H1 (cell line): ENCODE results near the gene PYGB. TPM values are rescaled to one million over a fixed set of nuclear protein-coding genes. Genes with fewer than 3 reads are reported as not detected.
A peak's percentile ranks its signal among the peaks of the same experiment; 100 is the strongest.

ENCODE experiments used
- CTCF ChIA-PET: fragments of 300-600 bp; sonication (Branson Sonifier 250); formaldehyde crosslinking; loops from one replicate; lab custom pipeline; 2021; ENCODE audit not compliant: partially characterized antibody; lab: Charles Lee
- POLR2A ChIA-PET: fragments of 300-600 bp; sonication (Branson Sonifier 250); formaldehyde crosslinking; loops from one replicate; lab custom pipeline; 2021; ENCODE audit warnings: inconsistent platforms; ENCODE audit not compliant: partially characterized antibody; lab: Charles Lee
- DNase-seq, 2 experiments: peaks; one replicate each; pipeline versions ENCODE4 v3.0.0 to v3.0.0-alpha.2; 2010 to 2022; ENCODE audit warnings: low spot score in 2 of 2, low read depth in 1 of 2, mixed read lengths in 1 of 2
- FAIRE-seq: peaks from 2 replicates; lab custom pipeline; 2011; peaks lifted over from hg19 to GRCh38; lab: Jason Lieb, UNC
- H2AFZ ChIP-seq: 2 replicates; pipeline ENCODE4 v1.8.1; 2012; ENCODE audit warnings: low read length, inconsistent platforms
- H2AK5ac ChIP-seq: 2 replicates; pipeline ENCODE4 v1.6.1; 2013; ENCODE audit warnings: low read depth, low read length
- H2BK120ac ChIP-seq: replicated peaks from 2 replicates; pipeline ENCODE3; 2013; ENCODE audit warnings: low read depth, low read length, inconsistent platforms
- H2BK12ac ChIP-seq: 2 replicates; pipeline ENCODE4 v1.6.1; 2013; ENCODE audit warnings: low read depth, low read length
- H2BK15ac ChIP-seq: 2 replicates; pipeline ENCODE4 v1.6.1; 2013; ENCODE audit warnings: low read length
- H2BK20ac ChIP-seq: 2 replicates; pipeline ENCODE4 v1.6.1; 2013; ENCODE audit warnings: low read length
- H2BK5ac ChIP-seq: 2 replicates; pipeline ENCODE4 v1.6.1; 2013; ENCODE audit warnings: low read depth, low read length
- H3K14ac ChIP-seq: 2 replicates; pipeline ENCODE4 v1.6.1; 2013; ENCODE audit warnings: inconsistent platforms; ENCODE audit not compliant: insufficient read length
- H3K18ac ChIP-seq: 2 replicates; pipeline ENCODE4 v1.6.1; 2013; ENCODE audit warnings: low read length; ENCODE audit errors: extremely low read depth
- H3K23ac ChIP-seq: 2 replicates; pipeline ENCODE4 v1.6.1; 2013; ENCODE audit warnings: inconsistent platforms; ENCODE audit not compliant: insufficient read length
- H3K23me2 ChIP-seq: 2 replicates; pipeline ENCODE4 v1.6.1; 2013; ENCODE audit warnings: low read depth, low read length
- H3K27ac ChIP-seq: 2 replicates; pipeline ENCODE4 v1.6.1; 2011; ENCODE audit warnings: low read depth, low read length, inconsistent platforms
- H3K27me3 ChIP-seq, 4 experiments: replicated peaks in 1 of 4; 1 replicate in 1 of 4; 2 replicates in 3 of 4; pipeline versions ENCODE4 v1.6.1 to v1.8.1; 2011 to 2013; ENCODE audit warnings: low read length in 3 of 4, mild to moderate bottlenecking in 3 of 4, inconsistent platforms in 2 of 4, mixed read lengths in 2 of 4, moderate library complexity in 1 of 4; ENCODE audit not compliant: control insufficient read depth in 3 of 4, insufficient read depth in 3 of 4; ENCODE audit errors: extremely low read depth in 1 of 4
- H3K36me3 ChIP-seq, 4 experiments: 2 replicates each; pipeline versions ENCODE4 v1.6.1 to v1.8.1; 2011 to 2013; ENCODE audit warnings: mild to moderate bottlenecking in 4 of 4, low read length in 3 of 4, moderate library complexity in 2 of 4, control low read depth in 1 of 4, inconsistent platforms in 1 of 4; ENCODE audit not compliant: insufficient read depth in 4 of 4, control insufficient read depth in 2 of 4
- H3K4ac ChIP-seq: replicated peaks from 2 replicates; pipeline ENCODE3; 2013; ENCODE audit warnings: low read length, low read depth, mixed read lengths, inconsistent platforms; ENCODE audit not compliant: insufficient read length
- H3K4me1 ChIP-seq, 4 experiments: replicated peaks in 1 of 4; 1 replicate in 1 of 4; 2 replicates in 3 of 4; pipeline versions ENCODE4 v1.6.1 to v1.8.1; 2011 to 2013; ENCODE audit warnings: low read length in 3 of 4, inconsistent platforms in 2 of 4, mixed read lengths in 1 of 4; ENCODE audit not compliant: insufficient read depth in 4 of 4, control insufficient read depth in 3 of 4
- H3K4me2 ChIP-seq, 2 experiments: 2 replicates each; pipeline versions ENCODE4 v1.6.1 to v1.8.1; 2011 to 2013; ENCODE audit warnings: low read depth in 2 of 2, low read length in 2 of 2, control low read depth in 1 of 2, inconsistent platforms in 1 of 2, mild to moderate bottlenecking in 1 of 2; ENCODE audit not compliant: insufficient read depth in 1 of 2
- H3K4me3 ChIP-seq, 4 experiments: fragments of 200-600, 300-600 bp in 1 of 4; sonication (generic), shearing (Covaris generic), sonication (Bioruptor Twin) in 1 of 4; 2 replicates each; pipeline versions ENCODE4 v1.5.1 to v1.8.1; 2011 to 2016; ENCODE audit warnings: low read length in 4 of 4, low read depth in 3 of 4, control low read depth in 2 of 4, inconsistent platforms in 2 of 4, mild to moderate bottlenecking in 2 of 4, mixed read lengths in 1 of 4, moderate library complexity in 1 of 4; ENCODE audit not compliant: insufficient read depth in 2 of 4; ENCODE audit errors: extremely low read depth in 1 of 4
- H3K56ac ChIP-seq: replicated peaks from 2 replicates; pipeline ENCODE3; 2013; ENCODE audit warnings: low read depth, mild to moderate bottlenecking, mixed read lengths, low read length, inconsistent platforms; ENCODE audit not compliant: insufficient read length
- H3K79me1 ChIP-seq: 2 replicates; pipeline ENCODE4 v1.6.1; 2013; ENCODE audit warnings: low read depth, low read length, control low read depth
- H3K79me2 ChIP-seq, 2 experiments: 2 replicates each; pipeline versions ENCODE4 v1.6.1 to v1.8.1; 2012 to 2013; ENCODE audit warnings: low read length in 2 of 2, mild to moderate bottlenecking in 2 of 2, inconsistent platforms in 1 of 2; ENCODE audit not compliant: insufficient read depth in 2 of 2, control insufficient read depth in 1 of 2
- H3K9ac ChIP-seq, 4 experiments: replicated peaks in 1 of 4; 1 replicate in 1 of 4; 2 replicates in 3 of 4; pipeline versions ENCODE4 v1.6.1 to v1.8.1; 2011 to 2013; ENCODE audit warnings: low read depth in 3 of 4, low read length in 3 of 4, control low read depth in 2 of 4, mild to moderate bottlenecking in 2 of 4, moderate library complexity in 2 of 4, inconsistent platforms in 1 of 4; ENCODE audit errors: extremely low read depth in 1 of 4
- H3K9me3 ChIP-seq, 2 experiments: 2 replicates each; pipeline versions ENCODE4 v1.6.1 to v1.8.1; 2012 to 2013; ENCODE audit warnings: mild to moderate bottlenecking in 2 of 2, moderate library complexity in 2 of 2, control low read depth in 1 of 2, inconsistent platforms in 1 of 2, low read depth in 1 of 2, low read length in 1 of 2, mixed read lengths in 1 of 2; ENCODE audit not compliant: insufficient read depth in 2 of 2
- H4K20me1 ChIP-seq, 2 experiments: replicated peaks in 1 of 2; 2 replicates each; pipeline versions ENCODE3 to v1.8.1; 2011 to 2013; ENCODE audit warnings: inconsistent platforms in 2 of 2, low read length in 2 of 2, mild to moderate bottlenecking in 1 of 2; ENCODE audit not compliant: insufficient read depth in 2 of 2, control insufficient read depth in 1 of 2
- H4K5ac ChIP-seq: 2 replicates; pipeline ENCODE4 v1.6.1; 2013; ENCODE audit warnings: low read length, low read depth, mixed read lengths, inconsistent platforms; ENCODE audit not compliant: insufficient read length
- H4K8ac ChIP-seq: 2 replicates; pipeline ENCODE4 v1.8.0; 2013; ENCODE audit warnings: mild to moderate bottlenecking, moderate library complexity, low read length, inconsistent platforms; ENCODE audit not compliant: insufficient read depth; ENCODE audit errors: extremely low read depth
- H4K91ac ChIP-seq: replicated peaks from 2 replicates; pipeline ENCODE3; 2013; ENCODE audit warnings: low read length, mixed read lengths, inconsistent platforms; ENCODE audit not compliant: insufficient read length
- CEBPB ChIP-seq: IDR thresholded peaks from 2 replicates; pipeline ENCODE4 v1.6.1; 2012; ENCODE audit warnings: low read depth, low read length
- CTCF ChIP-seq, 3 experiments: IDR thresholded peaks; 1 replicate in 2 of 3; 2 replicates in 1 of 3; pipeline versions ENCODE4 v1.5.1 to v1.6.1; 2011; ENCODE audit warnings: low read length in 3 of 3, mild to moderate bottlenecking in 3 of 3, inconsistent platforms in 2 of 3, low read depth in 1 of 3, moderate library complexity in 1 of 3; ENCODE audit not compliant: insufficient read depth in 1 of 3; ENCODE audit errors: control extremely low read depth in 1 of 3
- E2F6 ChIP-seq: IDR thresholded peaks from 2 replicates; pipeline ENCODE4 v1.6.1; 2012; ENCODE audit warnings: inconsistent platforms
- HDAC2 ChIP-seq, 2 experiments: fragments of 300-600 bp in 1 of 2; sonication (generic) in 1 of 2; IDR thresholded peaks; 2 replicates each; pipeline ENCODE4 v1.6.1; 2011 to 2012; ENCODE audit warnings: low read depth in 2 of 2, low read length in 2 of 2, mild to moderate bottlenecking in 2 of 2, moderate library complexity in 2 of 2, borderline replicate concordance in 1 of 2, inconsistent platforms in 1 of 2
- POLR2AphosphoS5 ChIP-seq: IDR thresholded peaks from 2 replicates; pipeline ENCODE4 v1.6.1; 2011; ENCODE audit warnings: low read depth, low read length
- SIN3A ChIP-seq, 2 experiments: IDR thresholded peaks in 1 of 2; conservative IDR thresholded peaks in 1 of 2; 2 replicates each; pipeline ENCODE4 v1.6.1; 2011 to 2012; ENCODE audit warnings: low read length in 2 of 2, improper control_type of control experiment in 1 of 2, low read depth in 1 of 2, mild to moderate bottlenecking in 1 of 2
- SP2 ChIP-seq: IDR thresholded peaks from 2 replicates; pipeline ENCODE4 v1.6.1; 2012; ENCODE audit warnings: mild to moderate bottlenecking, low read length, inconsistent platforms
- TAF7 ChIP-seq: optimal IDR thresholded peaks from 2 replicates; pipeline ENCODE3; 2011; ENCODE audit warnings: low read depth, mild to moderate bottlenecking, inconsistent platforms, low read length, moderate library complexity, borderline replicate concordance
- WGBS, 2 experiments: shearing (Covaris generic) in 1 of 2; methylation state at CpG; one replicate each; pipeline versions ENCODE4 v1.1.6 to v1.1.7; 2013 to 2015; ENCODE audit warnings: low lambda C conversion rate in 2 of 2, mixed read lengths in 2 of 2, inconsistent platforms in 1 of 2, low coverage in 1 of 2, missing lambda C conversion rate in 1 of 2; ENCODE audit not compliant: insufficient replicate concordance in 2 of 2, insufficient coverage in 1 of 2, insufficient read length in 1 of 2; ENCODE audit errors: extremely low coverage in 1 of 2, missing lambda C conversion rate in 1 of 2; 5-methylcytosine and 5-hydroxymethylcytosine counted together
- polyA plus RNA-seq, 7 experiments: library from polyadenylated mRNA; depleted of rRNA in 3 of 7; stranded (reverse) in 5 of 7; unstranded in 2 of 7; fragments of >200 nt in 5 of 7; fragments of 200-250 nt in 2 of 7; gene quantifications; 1 replicate in 5 of 7; 2 replicates in 1 of 7; 4 replicates in 1 of 7; pipeline versions ENCODE4 v1.2.1 to v1.2.3, GENCODE V29; 2011 to 2013; ENCODE audit warnings: missing spikeins in 2 of 7, mixed read lengths in 2 of 7
- total RNA-seq: library from RNA; stranded (reverse); fragmentation: NEBNext Ultra II Directional; extraction: Animal tissue kit (Norgen Biotek cat#: 25700); gene quantifications from 2 replicates; pipeline ENCODE4 v1.2.1, GENCODE V29; 2021

PYGB gene
- total and polyA plus RNA-seq, 2 of the 8 experiments (the other 6 are each of a cell fraction or from before 2014, with no cell fraction given) = 26.6 to 56.0 TPM

DNA sequence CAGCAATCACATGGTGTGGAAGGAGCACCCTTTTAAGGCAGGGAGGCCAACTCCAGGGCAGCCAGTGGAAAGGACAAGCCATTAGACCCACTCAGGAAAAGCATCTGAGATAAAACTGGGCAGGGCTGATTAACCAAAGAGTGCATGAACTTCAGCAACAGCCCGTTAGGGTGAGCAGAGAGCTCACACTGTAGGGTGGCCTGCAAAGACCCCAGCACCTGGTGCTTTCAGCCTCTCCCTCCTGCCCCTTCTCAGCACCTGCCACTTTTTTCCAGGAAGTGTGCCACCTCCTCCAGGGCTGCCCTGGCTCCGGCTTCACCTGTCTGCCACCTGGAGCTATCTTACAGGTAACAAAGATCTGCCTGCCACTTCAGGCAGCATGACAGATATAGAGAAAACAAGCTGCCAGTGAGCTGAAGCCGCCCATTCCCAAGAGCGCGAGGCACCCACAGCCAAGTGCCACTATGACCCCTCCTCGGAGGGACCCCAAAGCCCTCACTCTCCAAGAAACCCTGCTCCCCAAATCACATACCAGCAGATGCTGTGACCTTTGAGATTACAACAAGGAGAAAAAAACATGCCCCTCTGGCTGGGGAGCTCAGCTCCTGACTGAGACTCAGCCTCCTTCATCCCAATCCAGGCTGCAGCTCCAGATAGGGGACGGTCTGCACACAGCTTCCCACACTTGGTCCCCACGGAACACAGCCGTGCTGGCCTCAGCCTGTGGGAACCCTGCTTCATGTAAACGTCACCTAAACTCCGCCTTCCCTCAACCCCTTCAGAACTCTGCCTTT is 71.6 kb downstream of the PYGB start:
- Histone ChIP-seq H3K4me3 (no peak overlapping the region), H2BK120ac (no peak overlapping the region), H2BK5ac (no peak overlapping the region), H2BK12ac (no peak overlapping the region), H3K23ac (no peak overlapping the region), H3K36me3 (peaks cover 0 to 6% (median 4%) of the 10 kb centered on the region in 4 experiments; a peak in 3 of 8 replicates), H3K27me3 (no peaks in the 10 kb centered on the region), H2AK5ac (no peak overlapping the region), H3K9ac (no peak overlapping the region), H3K14ac (no peak overlapping the region), H3K9me3 (no peaks in the 10 kb centered on the region), H4K20me1 (peaks cover 0 to 19% of the 10 kb centered on the region in 2 experiments), H4K5ac (no peak overlapping the region), H2BK20ac (no peak overlapping the region), H3K79me2 (peaks cover 0 to 8% of the 10 kb centered on the region in 2 experiments; a peak in 1 of 4 replicates), H3K56ac (no peak overlapping the region), H2BK15ac (no peak overlapping the region), H4K91ac (no peak overlapping the region), H3K4ac (no peak overlapping the region), H4K8ac (peak overlapping the region; percentile 3; the same call in 1 of the 2 replicates), H3K4me1 (peaks cover 2 to 4% (median 3%) of the 10 kb centered on the region in 4 experiments), H3K23me2 (no peaks in the 10 kb centered on the region), H3K79me1 (peaks cover 13% of the 10 kb centered on the region), H3K18ac (no peak overlapping the region; the same call in 1 of the 2 replicates), H3K4me2 (no peak overlapping the region), H3K27ac (no peak overlapping the region), H2AFZ (no peak overlapping the region)
- ChIA-PET POLR2A (interaction anchor here (0.9 kb wide), 2 partner anchors 79 to 88 kb away, joined by 3 read pairs; partner anchors contain the start of gene GINS1), CTCF (interaction anchor here (0.8 to 1.2 kb wide), 4 partner anchors 8 to 80 kb away, joined by 3 to 5 read pairs (median 3); no protein-coding TSS in a partner anchor)
- DNase-seq (no peak), FAIRE-seq (no peak)
- WGBS, 2 experiments = 89% methylated on average over 11 of the region's 11 CpGs; no CpG with 5 or more reads in 1 of the 2 experiments
- TF ChIP-seq CTCF (IDR thresholded peaks at IDR 0.05; ENCODE audit: control extremely low read depth in 1 of 3, insufficient read depth in 1 of 3, low read depth in 1 of 3, low read length in 3 of 3) (no peak), CEBPB (no peak), SP2 (no peak), E2F6 (no peak), HDAC2 (IDR thresholded peaks at IDR 0.05; ENCODE audit: borderline replicate concordance in 1 of 2, low read depth in 2 of 2, low read length in 2 of 2) (no peak), TAF7 (no peak), SIN3A (conservative IDR thresholded peaks at IDR 0.05 in 1 of 2, IDR thresholded peaks at IDR 0.05 in 1 of 2; ENCODE audit: low read depth in 1 of 2, low read length in 2 of 2) (no peak), POLR2AphosphoS5 (no peak)
